Measurements from ENCODE around the gene DEPDC1B. TPM values are rescaled to one million over a fixed set of nuclear protein-coding genes. Genes with fewer than 3 reads are reported as not detected.
"Not testable (repeated sequence)": the region's sequence is repeated elsewhere in the genome, so short reads cannot be mapped to it uniquely, and the experiment has no call there.

The DEPDC1B gene
- total RNA-seq, 1 donor from 2014 or later: 6.4 TPM

DNA sequence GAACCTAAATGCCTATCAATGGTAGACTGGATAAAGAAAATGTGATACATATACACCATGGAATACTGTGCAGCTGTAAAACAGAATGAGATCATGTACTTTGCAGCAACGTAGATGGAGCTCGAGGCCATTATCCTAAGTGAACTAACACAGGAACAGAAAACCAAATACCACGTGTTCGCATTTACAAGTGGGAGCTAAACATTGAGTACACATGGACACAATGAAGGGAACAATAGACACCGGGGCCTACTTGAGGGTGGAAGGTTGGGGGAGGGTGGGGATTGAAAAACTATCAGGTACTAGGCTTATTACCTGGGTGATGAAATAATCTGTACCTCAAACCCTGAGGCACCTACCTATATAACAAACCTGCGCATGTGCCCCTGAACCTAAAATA, 22.4 kb upstream of the DEPDC1B start:
- no peak for DNase-seq (ENCODE audit: low spot score)
- Mint-ChIP-seq H3K27ac (ENCODE audit: unreplicated experiment) (no peak overlapping the region), H3K36me3 (ENCODE audit: low read depth, unreplicated experiment) (no peaks in the 10 kb centered on the region), H3K9me3 (ENCODE audit: unreplicated experiment) (no peaks in the 10 kb centered on the region), H3K4me1 (ENCODE audit: unreplicated experiment) (peaks cover 6% of the 10 kb centered on the region), H3K27me3 (ENCODE audit: unreplicated experiment) (no peaks in the 10 kb centered on the region), H3K4me3 (ENCODE audit: unreplicated experiment) (no peak overlapping the region)
- TF ChIP-seq, protein P1, sequence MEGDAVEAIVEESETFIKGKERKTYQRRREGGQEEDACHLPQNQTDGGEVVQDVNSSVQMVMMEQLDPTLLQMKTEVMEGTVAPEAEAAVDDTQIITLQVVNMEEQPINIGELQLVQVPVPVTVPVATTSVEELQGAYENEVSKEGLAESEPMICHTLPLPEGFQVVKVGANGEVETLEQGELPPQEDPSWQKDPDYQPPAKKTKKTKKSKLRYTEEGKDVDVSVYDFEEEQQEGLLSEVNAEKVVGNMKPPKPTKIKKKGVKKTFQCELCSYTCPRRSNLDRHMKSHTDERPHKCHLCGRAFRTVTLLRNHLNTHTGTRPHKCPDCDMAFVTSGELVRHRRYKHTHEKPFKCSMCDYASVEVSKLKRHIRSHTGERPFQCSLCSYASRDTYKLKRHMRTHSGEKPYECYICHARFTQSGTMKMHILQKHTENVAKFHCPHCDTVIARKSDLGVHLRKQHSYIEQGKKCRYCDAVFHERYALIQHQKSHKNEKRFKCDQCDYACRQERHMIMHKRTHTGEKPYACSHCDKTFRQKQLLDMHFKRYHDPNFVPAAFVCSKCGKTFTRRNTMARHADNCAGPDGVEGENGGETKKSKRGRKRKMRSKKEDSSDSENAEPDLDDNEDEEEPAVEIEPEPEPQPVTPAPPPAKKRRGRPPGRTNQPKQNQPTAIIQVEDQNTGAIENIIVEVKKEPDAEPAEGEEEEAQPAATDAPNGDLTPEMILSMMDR (IDR thresholded peaks at IDR 0.05; ENCODE audit: unreplicated experiment): no peak

DNA sequence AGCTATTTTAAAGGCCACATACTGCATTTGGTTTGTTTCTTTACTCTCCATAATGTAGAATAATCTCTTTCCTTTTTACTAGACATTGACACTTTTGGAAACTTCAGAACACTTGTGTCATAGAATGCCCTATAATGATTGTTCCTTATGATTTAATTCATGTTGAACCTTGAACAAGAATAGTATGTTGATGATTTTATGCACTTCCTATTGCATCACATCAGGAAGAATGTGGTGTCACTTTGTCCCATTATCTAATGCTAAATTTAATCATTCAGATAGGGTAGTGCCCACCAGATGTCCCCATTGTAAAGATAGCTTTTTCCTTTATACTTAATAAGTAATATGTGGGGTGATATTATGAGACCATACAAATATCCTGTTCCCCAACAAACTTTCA, 19.4 kb upstream of the DEPDC1B start:
- H3K36me3 Mint-ChIP-seq (ENCODE audit: low read depth, unreplicated experiment): peaks cover 5% of the 10 kb centered on the region
- TF ChIP-seq, protein P1 (IDR thresholded peaks at IDR 0.05; ENCODE audit: unreplicated experiment): no peak
- H3K27ac Mint-ChIP-seq (ENCODE audit: unreplicated experiment): no peak overlapping the region
- peaks cover 6% of the 10 kb centered on the region for H3K4me1 Mint-ChIP-seq (ENCODE audit: unreplicated experiment)
- no peak for DNase-seq (ENCODE audit: low spot score)
- H3K9me3 Mint-ChIP-seq (ENCODE audit: unreplicated experiment): no peaks in the 10 kb centered on the region
- H3K4me3 Mint-ChIP-seq (ENCODE audit: unreplicated experiment): no peak overlapping the region
- H3K27me3 Mint-ChIP-seq (ENCODE audit: unreplicated experiment): no peaks in the 10 kb centered on the region

DNA sequence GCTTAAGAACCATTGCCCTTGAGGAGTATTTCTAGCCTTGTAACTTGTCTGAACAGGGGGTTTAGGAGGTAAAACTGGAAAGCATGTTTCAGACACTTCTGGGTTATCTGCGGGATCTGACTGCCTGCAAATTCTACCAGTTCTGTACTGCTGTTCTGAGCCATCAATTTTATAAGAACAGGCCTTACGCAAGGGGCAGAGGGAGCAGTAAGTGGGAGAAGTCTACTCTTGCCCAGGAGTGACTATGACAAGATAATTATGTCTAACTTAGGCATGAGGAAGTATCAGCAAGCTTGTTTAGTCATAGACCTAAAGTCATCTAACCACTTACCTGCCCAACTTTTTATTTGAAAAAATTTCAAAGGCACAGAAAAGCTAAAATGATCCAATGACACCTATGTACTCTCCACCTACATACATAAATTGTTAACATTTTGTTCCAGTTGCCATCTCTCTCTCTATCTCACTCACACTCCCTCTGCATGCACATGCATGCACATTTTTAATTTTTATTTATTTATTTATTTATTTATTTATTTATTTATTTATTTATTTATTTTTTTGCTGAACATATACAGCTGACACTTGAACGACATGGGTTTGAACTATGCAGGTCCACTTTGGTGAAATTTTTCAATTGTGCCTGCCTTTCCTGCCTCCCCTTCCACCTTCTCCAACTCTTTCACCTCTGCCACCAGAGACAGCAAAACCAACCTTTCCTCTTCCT, 18.4 kb upstream of the DEPDC1B start:
- H3K9me3 Mint-ChIP-seq (ENCODE audit: unreplicated experiment): no peaks in the 10 kb centered on the region
- no peak overlapping the region for H3K27ac Mint-ChIP-seq (ENCODE audit: unreplicated experiment)
- no peak overlapping the region for H3K4me3 Mint-ChIP-seq (ENCODE audit: unreplicated experiment)
- peaks cover 6% of the 10 kb centered on the region for H3K4me1 Mint-ChIP-seq (ENCODE audit: unreplicated experiment)
- peaks cover 8% of the 10 kb centered on the region for H3K36me3 Mint-ChIP-seq (ENCODE audit: low read depth, unreplicated experiment)
- DNase-seq (ENCODE audit: low spot score): no peak
- H3K27me3 Mint-ChIP-seq (ENCODE audit: unreplicated experiment): no peaks in the 10 kb centered on the region
- TF ChIP-seq, protein P1 (IDR thresholded peaks at IDR 0.05; ENCODE audit: unreplicated experiment): no peak

DNA sequence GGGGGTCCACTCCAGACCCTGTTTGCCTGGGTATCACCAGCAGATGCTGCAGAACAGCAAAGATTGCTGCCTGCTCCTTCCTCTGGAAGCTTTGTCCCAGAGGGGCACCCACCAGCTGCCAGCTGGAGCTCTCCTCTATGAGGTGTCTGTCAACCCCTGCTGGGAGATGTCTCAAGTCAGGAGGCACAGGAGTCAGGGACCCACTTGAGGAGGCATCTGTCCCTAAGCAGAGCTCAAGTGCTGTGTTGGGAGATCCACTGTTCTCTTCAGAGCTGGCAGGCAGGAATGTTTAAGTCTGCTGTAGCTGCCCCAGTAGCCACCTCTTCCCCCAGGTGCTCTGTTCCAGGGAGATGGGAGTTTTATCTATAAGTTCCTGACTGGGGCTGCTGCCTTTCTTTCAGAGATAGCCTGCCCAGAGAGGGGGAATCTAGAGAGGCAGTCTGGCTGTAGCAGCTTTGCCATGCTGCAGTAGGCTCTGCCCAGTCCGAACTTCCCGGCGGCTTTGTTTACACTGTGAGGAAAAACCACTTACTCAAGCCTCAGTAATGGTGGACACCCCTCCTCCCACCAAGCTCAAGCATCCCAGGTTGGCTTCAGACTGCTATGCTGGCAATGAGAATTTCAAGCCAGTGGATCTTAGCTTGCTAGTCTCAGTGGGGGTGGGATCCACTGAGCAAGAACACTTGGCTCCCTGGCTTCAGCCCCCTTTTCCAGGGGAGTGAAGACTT, 15.4 kb upstream of the DEPDC1B start:
- H3K9me3 Mint-ChIP-seq (ENCODE audit: unreplicated experiment); H3K4me3 Mint-ChIP-seq (ENCODE audit: unreplicated experiment); DNase-seq (ENCODE audit: low spot score); H3K4me1 Mint-ChIP-seq (ENCODE audit: unreplicated experiment); H3K36me3 Mint-ChIP-seq (ENCODE audit: low read depth, unreplicated experiment); H3K27ac Mint-ChIP-seq (ENCODE audit: unreplicated experiment); H3K27me3 Mint-ChIP-seq (ENCODE audit: unreplicated experiment): not testable (repeated sequence)

DNA sequence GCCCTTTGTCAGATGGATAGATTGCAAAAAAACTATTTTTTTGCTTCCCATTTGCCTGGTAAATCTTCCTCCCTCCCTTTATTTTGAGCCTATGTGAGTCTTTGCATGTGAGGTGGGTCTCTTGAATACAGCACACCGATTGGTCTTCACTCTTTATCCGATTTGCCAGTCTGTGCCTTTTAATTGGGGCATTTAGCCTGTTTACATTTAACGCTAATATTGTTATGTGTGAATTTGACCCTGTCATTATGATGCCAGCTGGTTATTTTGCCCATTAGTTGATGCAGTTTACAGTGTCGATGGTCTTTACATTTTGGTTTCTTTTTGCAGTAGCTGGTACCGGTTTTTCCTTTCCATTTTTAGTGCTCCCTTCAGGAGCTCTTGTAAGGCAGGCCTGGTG, 13.0 kb upstream of the DEPDC1B start:
- Mint-ChIP-seq H3K4me1 (ENCODE audit: unreplicated experiment) (peaks cover 5% of the 10 kb centered on the region), H3K27ac (ENCODE audit: unreplicated experiment) (no peak overlapping the region), H3K27me3 (ENCODE audit: unreplicated experiment) (peaks cover 3% of the 10 kb centered on the region), H3K9me3 (ENCODE audit: unreplicated experiment) (no peaks in the 10 kb centered on the region), H3K4me3 (ENCODE audit: unreplicated experiment) (no peak overlapping the region), H3K36me3 (ENCODE audit: low read depth, unreplicated experiment) (peaks cover 8% of the 10 kb centered on the region)
- TF ChIP-seq, protein P1 (IDR thresholded peaks at IDR 0.05; ENCODE audit: unreplicated experiment): no peak
- no peak for DNase-seq (ENCODE audit: low spot score)

DNA sequence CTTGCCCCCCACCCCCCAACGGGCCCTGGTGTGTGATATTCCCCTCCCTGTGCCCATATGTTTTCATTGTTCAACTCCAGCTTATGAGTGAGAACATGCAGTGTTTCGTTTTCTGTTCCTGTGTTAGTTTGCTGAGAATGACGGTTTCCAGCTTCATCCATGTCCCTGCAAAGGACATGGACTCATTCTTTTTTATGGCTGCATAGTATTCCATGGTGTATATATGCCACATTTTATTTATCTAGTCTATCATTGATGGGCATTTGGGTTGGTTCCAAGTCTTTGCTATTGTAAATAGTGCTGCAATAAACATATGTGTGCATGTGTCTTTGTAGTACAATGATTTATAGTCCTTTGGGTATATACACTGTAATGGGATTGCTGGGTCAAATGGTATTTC, 11.9 kb upstream of the DEPDC1B start:
- H3K4me3 Mint-ChIP-seq (ENCODE audit: unreplicated experiment); H3K27me3 Mint-ChIP-seq (ENCODE audit: unreplicated experiment); H3K36me3 Mint-ChIP-seq (ENCODE audit: low read depth, unreplicated experiment); H3K27ac Mint-ChIP-seq (ENCODE audit: unreplicated experiment); DNase-seq (ENCODE audit: low spot score); H3K9me3 Mint-ChIP-seq (ENCODE audit: unreplicated experiment); H3K4me1 Mint-ChIP-seq (ENCODE audit: unreplicated experiment): not testable (repeated sequence)

All from endothelial cell (in vitro differentiated cells).